HepG2 (cell line): ENCODE data around the gene PCSK6. TPM values are rescaled to one million over a fixed set of nuclear protein-coding genes. Genes with fewer than 3 reads are reported as not detected.

ENCODE experiments used
- CC2D1A ChIP-seq: sonication (generic); formaldehyde crosslinking; IDR thresholded peaks from 2 replicates; pipeline ENCODE4 v1.8.1; 2023; ENCODE audit warnings: mild to moderate bottlenecking, missing genetic modification reagents
- CSRNP1 ChIP-seq: sonication (generic); formaldehyde crosslinking; IDR thresholded peaks from 2 replicates; pipeline ENCODE4 v1.8.1; 2023; ENCODE audit warnings: mild to moderate bottlenecking, missing genetic modification reagents
- ELF1 ChIP-seq: sonication (generic); formaldehyde crosslinking; IDR thresholded peaks from 2 replicates; pipeline ENCODE4 v1.4.0; 2020; ENCODE audit warnings: missing genetic modification reagents
- FOXA1 ChIP-seq, 2 experiments: fragments of 450-650 bp in 1 of 2; sonication (generic) in 1 of 2; formaldehyde crosslinking in 1 of 2; IDR thresholded peaks; 2 replicates each; pipeline versions ENCODE4 v1.4.0 to v1.6.1; 2016 to 2020; ENCODE audit warnings: missing genetic modification reagents in 1 of 2
- FOXA3 ChIP-seq: IDR thresholded peaks from 2 replicates; pipeline ENCODE4 v1.6.1; 2016; ENCODE audit warnings: missing genetic modification reagents, missing compliant biosample characterization
- GMEB2 ChIP-seq: IDR thresholded peaks from 2 replicates; pipeline ENCODE4 v1.6.1; 2016; ENCODE audit warnings: missing biosample characterization, missing genetic modification reagents, low read depth
- HMG20A ChIP-seq: IDR thresholded peaks from 2 replicates; pipeline ENCODE4 v1.6.1; 2016; ENCODE audit warnings: borderline replicate concordance
- HMG20B ChIP-seq: conservative IDR thresholded peaks from 2 replicates; pipeline ENCODE4 v1.6.1; 2016; ENCODE audit warnings: missing genetic modification reagents, missing compliant biosample characterization
- HNF1B ChIP-seq: sonication (generic); formaldehyde crosslinking; IDR thresholded peaks from 2 replicates; pipeline ENCODE4 v1.5.1; 2020; ENCODE audit warnings: mild to moderate bottlenecking, moderate library complexity, missing genetic modification reagents
- KMT2B ChIP-seq: IDR thresholded peaks from 2 replicates; pipeline ENCODE4 v1.6.1; 2016; ENCODE audit warnings: missing genetic modification reagents, missing compliant biosample characterization
- MAZ ChIP-seq, 2 experiments: sonication (generic) in 1 of 2; formaldehyde crosslinking in 1 of 2; IDR thresholded peaks; 2 replicates each; pipeline versions ENCODE4 v1.5.0 to v1.6.1; 2012 to 2020; ENCODE audit warnings: low read depth in 2 of 2, mild to moderate bottlenecking in 2 of 2, borderline replicate concordance in 1 of 2, improper control_type of control experiment in 1 of 2, low read length in 1 of 2, missing genetic modification reagents in 1 of 2, moderate library complexity in 1 of 2
- NCOA1 ChIP-seq: sonication (generic); formaldehyde crosslinking; IDR thresholded peaks from 2 replicates; pipeline ENCODE4 v1.9.0; 2021; ENCODE audit warnings: missing genetic modification reagents
- PREB ChIP-seq: sonication (generic); formaldehyde crosslinking; IDR thresholded peaks from 2 replicates; pipeline ENCODE4 v1.4.0; 2020; ENCODE audit warnings: missing genetic modification reagents
- RAD51 ChIP-seq: fragments of 450-650 bp; IDR thresholded peaks from 2 replicates; pipeline ENCODE4 v1.6.1; 2016; ENCODE audit warnings: borderline replicate concordance
- RELA ChIP-seq: sonication (generic); formaldehyde crosslinking; IDR thresholded peaks from 2 replicates; pipeline ENCODE4 v1.4.0; 2020; ENCODE audit warnings: missing genetic modification reagents
- SOX5 ChIP-seq: IDR thresholded peaks from 2 replicates; pipeline ENCODE4 v1.6.1; 2016; ENCODE audit warnings: borderline replicate concordance
- SRSF9 ChIP-seq: fragments of 200-400 bp; formaldehyde crosslinking; IDR thresholded peaks from 2 replicates; pipeline ENCODE4 v1.6.1; 2018; ENCODE audit warnings: borderline replicate concordance, mild to moderate bottlenecking, low read depth, low read length; ENCODE audit not compliant: insufficient read depth, poor library complexity, severe bottlenecking
- ZFP62 ChIP-seq: sonication (generic); formaldehyde crosslinking; IDR thresholded peaks from 2 replicates; pipeline ENCODE4 v1.4.0; 2020; ENCODE audit warnings: missing genetic modification reagents
- ZNF143 ChIP-seq: sonication (generic); formaldehyde crosslinking; IDR thresholded peaks from 2 replicates; pipeline ENCODE4 v1.4.0; 2020; ENCODE audit warnings: missing genetic modification reagents
- ZNF292 ChIP-seq: sonication (generic); formaldehyde crosslinking; IDR thresholded peaks from 2 replicates; pipeline ENCODE4 v1.8.1; 2022; ENCODE audit warnings: mild to moderate bottlenecking, low read depth, missing genetic modification reagents, borderline replicate concordance
- ZNF354B ChIP-seq: sonication (generic); formaldehyde crosslinking; IDR thresholded peaks from 2 replicates; pipeline ENCODE4 v1.8.0; 2022; ENCODE audit warnings: mild to moderate bottlenecking, missing genetic modification reagents
- ZNF563 ChIP-seq: sonication (generic); formaldehyde crosslinking; IDR thresholded peaks from 2 replicates; pipeline ENCODE4 v1.8.0; 2022; ENCODE audit warnings: mild to moderate bottlenecking, moderate library complexity, missing genetic modification reagents
- ZNF841 ChIP-seq: sonication (generic); formaldehyde crosslinking; IDR thresholded peaks from 2 replicates; pipeline ENCODE4 v1.8.1; 2023; ENCODE audit warnings: missing genetic modification reagents, borderline replicate concordance
- polyA plus RNA-seq, 8 experiments: library from polyadenylated mRNA; depleted of rRNA in 3 of 8; stranded (reverse) in 7 of 8; unstranded in 1 of 8; fragments of >200 nt; fragmentation: Illumina TruSeq in 4 of 8; extraction: Trizol in 4 of 8; gene quantifications; 2 replicates each; pipeline versions ENCODE4 v1.2.1 to v1.2.3, GENCODE V29; 2011 to 2016; ENCODE audit warnings: low read depth in 4 of 8, missing spikeins in 1 of 8, mixed read lengths in 1 of 8; ENCODE audit not compliant: insufficient read depth in 1 of 8
- total RNA-seq, 5 experiments: library from RNA; depleted of rRNA; stranded (reverse); fragments of >200 nt; fragmentation: Illumina TruSeq; extraction: Trizol; gene quantifications; 2 replicates each; pipeline ENCODE4 v1.2.3, GENCODE V29; 2016; ENCODE audit warnings: low read depth in 1 of 5

PCSK6 gene
- total and polyA plus RNA-seq, 2 of the 13 experiments (the other 11 are each of a cell fraction or from before 2014, with no cell fraction given) = 56.5 to 155 TPM

GRCh38 chr15:101437618-101438481, 51.7 kb downstream of the PCSK6 start (continued):
- TF ChIP-seq ELF1 (CRISPR knock-in tag) (no peak), NCOA1 (CRISPR knock-in tag) (no peak), ZNF563 (CRISPR knock-in tag) (peak; percentile 20; the same call in 1 of the 2 replicates), ZNF292 (CRISPR knock-in tag) (peak; percentile 56; the same call in 1 of the 2 replicates), HNF1B (CRISPR knock-in tag) (no peak), KMT2B (CRISPR knock-in tag) (no peak), FOXA1 (IDR thresholded peaks at IDR 0.05) (no peak), FOXA1 (CRISPR knock-in tag; IDR thresholded peaks at IDR 0.05) (no peak), ZNF841 (CRISPR knock-in tag) (no peak), GMEB2 (no peak), ZFP62 (CRISPR knock-in tag) (no peak), PREB (no peak), RAD51 (no peak), SOX5 (CRISPR knock-in tag) (no peak), SRSF9 (no peak), RELA (CRISPR knock-in tag) (no peak), HMG20B (no peak), FOXA3 (CRISPR knock-in tag) (no peak), ZNF143 (CRISPR knock-in tag) (no peak), MAZ (IDR thresholded peaks at IDR 0.05; ENCODE audit: borderline replicate concordance, low read depth, low read length) (no peak), MAZ (CRISPR knock-in tag; IDR thresholded peaks at IDR 0.05; ENCODE audit: low read depth) (peak; percentile 48; the same call in 1 of the 2 replicates), ZNF354B (no peak), HMG20A (no peak), CSRNP1 (no peak), CC2D1A (CRISPR knock-in tag) (0 out of 2 replicates have a peak, but pooled peaks have one; percentile 33)
